ELR (cell line): ENCODE measurements around the gene PSMB9.

Experiments used
- DNase-seq: peaks from one replicate; pipeline ENCODE4 v3.0.0-alpha.2; 2015; ENCODE audit warnings: low read depth

The PSMB9 gene

GRCh38 chr6:32839356-32839755 lies 14.6 kb upstream of the PSMB9 start:
- DNase-seq, result no peak

GRCh38 chr6:32840604-32841246 lies 13.3 kb upstream of the PSMB9 start:
- DNase-seq, result no peak

GRCh38 chr6:32842021-32842650 lies 11.9 kb upstream of the PSMB9 start:
- no peak for DNase-seq

GRCh38 chr6:32842690-32843089 lies 11.3 kb upstream of the PSMB9 start:
- no peak for DNase-seq

- peak; percentile 20 for DNase-seq
Measured at GRCh38 chr6:32843331-32843978, 10.5 kb upstream of the PSMB9 start.

- peak; percentile 96 for DNase-seq
Measured at GRCh38 chr6:32843979-32844838, 9.8 kb upstream of the PSMB9 start, which contains the start of gene PSMB8. Gene PSMB8 (minus strand): TSS chr6:32844047. CDS start chr6:32843996, 51 bp downstream.

GRCh38 chr6:32844839-32845383 lies 9.1 kb upstream of the PSMB9 start:
- no peak for DNase-seq

GRCh38 chr6:32845384-32845884 lies 8.6 kb upstream of the PSMB9 start:
- DNase-seq, result no peak

- no peak for DNase-seq
Measured at GRCh38 chr6:32847004-32847403, 7.0 kb upstream of the PSMB9 start.

GRCh38 chr6:32847795-32848194 lies 6.2 kb upstream of the PSMB9 start:
- DNase-seq, result no peak

GRCh38 chr6:32849126-32849525 lies 4.9 kb upstream of the PSMB9 start:
- no peak for DNase-seq

- no peak for DNase-seq
Measured at GRCh38 chr6:32851025-32851424, 3.0 kb upstream of the PSMB9 start.

GRCh38 chr6:32852018-32852843 lies 1.8 kb upstream of the PSMB9 start:
- peak; percentile 57 for DNase-seq

- DNase-seq, result peak; percentile 62
Measured at GRCh38 chr6:32852844-32853540, 1.0 kb upstream of the PSMB9 start.

GRCh38 chr6:32854376-32855178 lies 585 bp downstream of the PSMB9 start:
- peak; percentile 64 for DNase-seq

- no peak for DNase-seq
Measured at GRCh38 chr6:32855467-32856174, 1.6 kb downstream of the PSMB9 start.

- DNase-seq, result no peak
Measured at GRCh38 chr6:32857156-32857891, 3.3 kb downstream of the PSMB9 start.

GRCh38 chr6:32858194-32858593 lies 4.2 kb downstream of the PSMB9 start:
- no peak for DNase-seq
